HEK293T (cell line): ENCODE measurements around the gene TBL1XR1.

Experiments used
- CTCF ChIA-PET: fragments of 350-600 bp; formaldehyde crosslinking; extraction: SDS; loops from one replicate; lab custom pipeline; 2021; ENCODE audit warnings: antibody characterized with exemption, inconsistent platforms; lab: Yijun Ruan, JAX
- POLR2A ChIA-PET: fragments of 350-600 bp; formaldehyde crosslinking; extraction: SDS; loops from one replicate; lab custom pipeline; 2020; ENCODE audit warnings: antibody characterized with exemption, inconsistent platforms; lab: Yijun Ruan, JAX
- DNase-seq: peaks from one replicate; pipeline ENCODE4 v3.0.0; 2012; ENCODE audit warnings: mixed read lengths; ENCODE audit errors: extremely low spot score
- ARNT ChIP-seq: fragments of 450-650 bp; IDR thresholded peaks from 2 replicates; pipeline ENCODE4 v1.6.1; 2017; ENCODE audit warnings: mild to moderate bottlenecking
- BHLHE40 ChIP-seq: fragments of 450-650 bp; IDR thresholded peaks from 2 replicates; pipeline ENCODE4 v1.6.1; 2016; ENCODE audit warnings: mild to moderate bottlenecking, moderate library complexity, borderline replicate concordance
- CTBP1 ChIP-seq: fragments of 450-650 bp; IDR thresholded peaks from 2 replicates; pipeline ENCODE4 v1.6.1; 2016; ENCODE audit warnings: borderline replicate concordance
- ELF4 ChIP-seq: fragments of 450-650 bp; IDR thresholded peaks from 2 replicates; pipeline ENCODE4 v1.6.1; 2017; ENCODE audit warnings: antibody characterized with exemption
- FOXA1 ChIP-seq: fragments of 450-650 bp; IDR thresholded peaks from 2 replicates; pipeline ENCODE4 v1.6.1; 2016; ENCODE audit warnings: mild to moderate bottlenecking
- FOXK2 ChIP-seq: fragments of 450-650 bp; IDR thresholded peaks from 2 replicates; pipeline ENCODE4 v1.6.1; 2016; ENCODE audit warnings: mild to moderate bottlenecking
- FOXM1 ChIP-seq: fragments of 450-650 bp; IDR thresholded peaks from 2 replicates; pipeline ENCODE4 v1.6.1; 2017; ENCODE audit warnings: mild to moderate bottlenecking, borderline replicate concordance
- HDGF ChIP-seq: fragments of 450-650 bp; IDR thresholded peaks from 2 replicates; pipeline ENCODE4 v1.6.1; 2017; ENCODE audit warnings: antibody characterized with exemption, borderline replicate concordance
- L3MBTL2 ChIP-seq: fragments of 450-650 bp; conservative IDR thresholded peaks from 2 replicates; pipeline ENCODE4 v1.6.1; 2016; ENCODE audit warnings: mild to moderate bottlenecking
- LEF1 ChIP-seq: fragments of 450-650 bp; IDR thresholded peaks from 2 replicates; pipeline ENCODE4 v1.6.1; 2017; ENCODE audit warnings: mild to moderate bottlenecking, borderline replicate concordance
- NFRKB ChIP-seq: fragments of 450-650 bp; IDR thresholded peaks from 2 replicates; pipeline ENCODE4 v1.6.1; 2016; ENCODE audit warnings: mild to moderate bottlenecking, moderate library complexity
- PKNOX1 ChIP-seq: fragments of 450-650 bp; IDR thresholded peaks from 2 replicates; pipeline ENCODE4 v1.6.1; 2016
- SP1 ChIP-seq: fragments of 450-650 bp; IDR thresholded peaks from 2 replicates; pipeline ENCODE4 v1.6.1; 2017
- SUZ12 ChIP-seq: fragments of 450-650 bp; IDR thresholded peaks from 2 replicates; pipeline ENCODE4 v1.6.1; 2016; ENCODE audit warnings: mild to moderate bottlenecking
- TARDBP ChIP-seq: fragments of 450-650 bp; IDR thresholded peaks from 2 replicates; pipeline ENCODE4 v1.6.1; 2016
- ZNF384 ChIP-seq: fragments of 450-650 bp; IDR thresholded peaks from 2 replicates; pipeline ENCODE4 v1.6.1; 2016

TBL1XR1 gene

GRCh38 chr3:177050501-177051237 lies 146.6 kb downstream of the TBL1XR1 start:
- ChIA-PET CTCF (interaction anchor here (0.6 kb wide), 1 partner anchor 199 kb away, joined by 3 read pairs; no protein-coding TSS in a partner anchor), POLR2A (no interaction called here)
- DNase-seq = no peak
- TF ChIP-seq ZNF384 (no peak), FOXM1 (no peak), TARDBP (no peak), LEF1 (no peak), FOXK2 (no peak), ELF4 (no peak)

- no peak for DNase-seq
- TF ChIP-seq CTBP1 (no peak), L3MBTL2 (no peak), FOXK2 (no peak), PKNOX1 (no peak), ZNF384 (no peak), FOXA1 (no peak), FOXM1 (no peak), NFRKB (no peak), TARDBP (no peak), BHLHE40 (no peak), ARNT (no peak), SP1 (no peak), HDGF (no peak), ELF4 (no peak), LEF1 (no peak), SUZ12 (no peak)
- POLR2A ChIA-PET = no interaction called here
- CTCF ChIA-PET = no interaction called here
Observed at GRCh38 chr3:177045767-177046166, 151.5 kb downstream of the TBL1XR1 start.

GRCh38 chr3:177045222-177045621 lies 152.1 kb downstream of the TBL1XR1 start:
- TF ChIP-seq FOXK2 (no peak), SP1 (no peak), NFRKB (no peak), ARNT (no peak), TARDBP (no peak), FOXM1 (no peak), ZNF384 (no peak), FOXA1 (no peak), ELF4 (no peak), BHLHE40 (no peak), L3MBTL2 (no peak), CTBP1 (no peak), PKNOX1 (no peak), SUZ12 (no peak), HDGF (no peak), LEF1 (no peak)
- CTCF ChIA-PET = no interaction called here
- POLR2A ChIA-PET = no interaction called here
- no peak for DNase-seq

GRCh38 chr3:177041730-177042551 lies 155.3 kb downstream of the TBL1XR1 start:
- POLR2A ChIA-PET = no interaction called here
- CTCF ChIA-PET = no interaction called here
- DNase-seq = no peak
- no peak for TF ChIP-seq HDGF

DNA sequence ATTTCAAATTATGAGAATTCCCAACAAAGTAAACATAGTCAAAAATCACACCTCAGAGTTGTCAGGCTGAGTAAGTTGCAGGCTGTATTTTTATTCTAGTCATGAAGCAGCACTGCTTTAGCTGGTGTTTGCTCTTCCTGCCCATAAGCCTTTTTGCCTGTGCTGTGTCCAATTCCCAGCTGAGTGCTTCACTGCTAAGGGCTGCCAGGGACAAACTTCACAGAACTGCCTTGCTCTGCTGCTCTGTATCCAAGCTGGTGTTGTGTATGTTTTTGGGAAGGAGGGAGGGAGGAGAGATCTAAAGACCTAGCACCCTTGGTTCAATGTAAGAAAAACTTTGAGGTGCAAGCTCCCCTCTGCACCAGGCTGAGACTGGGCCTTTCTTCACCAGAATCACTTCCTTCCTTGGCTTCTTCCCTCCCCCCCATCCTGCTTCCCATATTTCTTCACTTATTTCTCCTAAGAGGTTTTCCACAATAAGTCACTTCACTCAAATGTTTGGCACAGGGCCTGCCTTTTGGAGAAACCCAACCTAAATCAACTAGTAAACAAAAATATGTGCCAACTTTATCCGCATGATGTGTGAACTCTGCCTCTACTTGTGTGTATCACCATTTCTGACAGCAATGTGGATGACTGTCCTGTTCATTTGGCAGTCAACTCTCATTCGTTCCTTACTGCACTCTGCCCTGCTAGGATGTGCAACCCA lies 156.1 kb downstream of the TBL1XR1 start:
- no peak for DNase-seq
- POLR2A ChIA-PET = no interaction called here
- TF ChIP-seq ARNT = no peak
- no peak for TF ChIP-seq FOXM1
- TF ChIP-seq SP1 = no peak
- TF ChIP-seq FOXK2 = no peak
- CTCF ChIA-PET = no interaction called here

DNA sequence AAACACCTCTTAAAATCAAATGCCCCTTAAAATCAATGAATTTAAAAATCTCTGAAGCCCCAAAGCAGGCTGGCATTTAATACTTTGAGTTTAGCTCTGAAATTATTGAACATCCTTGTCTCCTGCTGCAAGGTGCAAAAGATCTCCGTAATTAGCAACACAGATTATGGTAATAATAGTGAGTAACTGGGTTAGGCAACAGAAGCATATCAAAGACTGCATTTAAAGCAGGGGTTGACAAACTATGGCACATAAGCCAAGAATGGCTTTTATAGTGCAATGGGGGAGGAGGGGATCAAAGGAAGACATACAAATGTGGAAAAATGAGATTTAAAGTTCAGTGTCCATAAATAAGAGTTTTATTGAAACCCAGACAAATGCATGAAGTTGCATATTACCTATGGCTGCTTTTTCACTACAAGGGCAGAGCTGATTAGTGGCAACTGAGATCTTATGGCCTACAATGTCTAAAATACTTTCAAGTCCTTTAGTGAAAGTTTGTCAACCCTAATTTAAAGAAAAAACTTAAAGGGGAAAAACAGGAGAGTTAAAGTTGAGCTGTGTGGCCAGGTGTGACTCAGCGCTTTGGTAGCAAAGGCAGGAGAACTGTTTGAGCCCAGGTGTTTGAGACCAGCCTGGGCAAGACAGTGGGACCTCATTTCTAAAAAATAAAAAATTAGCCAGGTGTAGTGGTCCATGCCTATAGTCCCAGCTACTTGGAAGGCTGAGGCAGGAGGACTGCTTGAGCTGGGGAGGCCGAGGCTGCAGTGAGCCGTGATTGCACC lies 157.6 kb downstream of the TBL1XR1 start:
- TF ChIP-seq LEF1 (no peak), L3MBTL2 (no peak), PKNOX1 (no peak), SUZ12 (no peak), HDGF (no peak), NFRKB (no peak), ELF4 (no peak), ARNT (no peak), FOXA1 (no peak), TARDBP (no peak)
- ChIA-PET CTCF (no interaction called here), POLR2A (no interaction called here)
- no peak for DNase-seq
